NCI-H1092 (cell line): ENCODE measurements around the gene CD99.
"Not testable (repeated sequence)": the region's sequence is repeated elsewhere in the genome, so short reads cannot be mapped to it uniquely, and the experiment has no call there.

Source experiments
- DNase-seq: peaks from one replicate; lab custom pipeline; 2025; lab: John Stamatoyannopoulos, UW

The CD99 gene

DNA sequence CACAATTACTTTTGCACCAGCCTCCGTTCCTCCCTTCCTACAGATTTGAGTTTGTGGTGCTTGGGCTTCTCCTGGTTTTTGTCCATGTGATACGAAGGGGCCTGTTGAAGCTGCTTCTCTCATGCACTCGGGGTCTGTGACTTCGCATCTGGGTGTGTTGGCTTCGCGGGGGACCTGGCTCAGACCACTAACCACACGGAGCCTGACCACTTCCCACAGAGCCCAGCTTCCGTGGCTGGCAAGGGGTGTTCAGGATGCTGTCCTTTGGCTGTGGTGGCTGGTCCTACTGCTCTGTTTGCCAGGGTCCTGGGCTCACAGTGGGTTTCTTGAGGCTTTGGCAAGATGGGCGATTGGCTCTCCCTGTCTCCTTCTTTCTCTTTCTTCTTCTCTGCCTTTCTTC, 41.0 kb downstream of the CD99 start:
- no peak for DNase-seq

DNA sequence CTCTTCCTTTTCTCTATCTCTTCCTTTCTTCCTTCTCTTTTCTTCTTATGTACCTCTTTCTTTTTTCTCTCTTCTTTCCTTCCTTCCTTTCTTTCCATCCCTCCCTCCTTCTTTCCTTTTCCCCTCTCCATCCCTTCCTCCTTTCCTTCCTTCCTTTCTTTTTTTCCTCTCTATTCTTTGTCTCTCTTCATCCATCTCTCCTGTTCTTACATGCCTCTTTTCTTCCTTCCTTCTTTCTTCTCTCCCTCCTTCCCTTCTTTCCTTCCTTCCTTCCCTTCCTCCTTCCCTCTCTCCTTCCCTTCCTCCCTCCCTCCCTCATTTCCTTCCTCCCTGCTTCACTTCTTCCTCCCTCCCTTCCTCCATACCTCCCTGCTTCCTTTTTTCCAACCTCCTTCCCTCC, 41.6 kb downstream of the CD99 start:
- DNase-seq: no peak

DNA sequence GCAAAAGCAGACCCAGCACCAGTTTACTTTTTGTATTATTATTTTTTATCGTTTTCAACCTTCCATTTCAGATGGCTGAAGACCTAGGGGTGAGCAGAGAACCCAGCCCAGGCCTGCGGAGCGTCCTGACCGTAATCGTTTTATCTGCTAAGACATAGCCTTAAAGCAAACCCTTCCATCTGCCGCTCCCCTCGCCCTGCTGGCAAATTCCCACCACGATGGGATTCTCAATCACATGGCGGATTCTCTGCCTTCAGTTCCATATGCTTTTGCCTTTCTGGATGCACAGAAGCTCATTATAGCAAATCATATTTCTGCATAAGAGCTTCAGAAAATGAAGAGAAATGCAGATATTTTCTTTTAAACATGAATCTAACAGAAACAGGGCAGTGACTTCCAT, 42.2 kb downstream of the CD99 start:
- no peak for DNase-seq

DNA sequence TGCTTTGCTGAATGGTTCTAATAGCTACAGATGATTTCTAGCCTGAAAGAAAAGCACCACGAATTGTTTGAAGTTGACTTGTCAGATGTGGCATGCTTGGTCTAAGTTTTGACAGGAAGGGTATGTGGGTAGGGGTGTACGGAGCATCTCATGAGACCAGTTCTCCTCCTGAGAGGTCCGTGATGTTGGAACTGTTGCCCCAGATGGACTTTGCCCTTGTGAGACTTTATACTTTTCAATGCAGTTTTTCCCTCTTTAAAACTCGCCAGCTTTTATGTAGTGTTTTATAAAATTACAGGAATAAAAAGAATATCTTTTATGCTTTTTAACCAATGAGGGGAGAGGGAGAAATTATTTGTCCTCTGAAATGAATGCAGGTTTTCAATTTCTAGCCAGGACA, 44.2 kb downstream of the CD99 start:
- DNase-seq: no peak

DNA sequence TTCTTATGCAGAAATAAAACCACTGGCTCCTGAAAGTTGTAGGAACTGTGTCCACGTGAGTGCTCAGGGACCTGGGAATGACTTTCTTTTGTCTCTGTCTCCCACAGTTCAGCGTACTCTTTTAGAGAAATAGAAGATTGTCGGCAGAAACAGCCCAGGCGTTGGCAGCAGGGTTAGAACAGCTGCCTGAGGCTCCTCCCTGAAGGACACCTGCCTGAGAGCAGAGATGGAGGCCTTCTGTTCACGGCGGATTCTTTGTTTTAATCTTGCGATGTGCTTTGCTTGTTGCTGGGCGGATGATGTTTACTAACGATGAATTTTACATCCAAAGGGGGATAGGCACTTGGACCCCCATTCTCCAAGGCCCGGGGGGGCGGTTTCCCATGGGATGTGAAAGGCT, 49.6 kb downstream of the CD99 start:
- no peak for DNase-seq

DNA sequence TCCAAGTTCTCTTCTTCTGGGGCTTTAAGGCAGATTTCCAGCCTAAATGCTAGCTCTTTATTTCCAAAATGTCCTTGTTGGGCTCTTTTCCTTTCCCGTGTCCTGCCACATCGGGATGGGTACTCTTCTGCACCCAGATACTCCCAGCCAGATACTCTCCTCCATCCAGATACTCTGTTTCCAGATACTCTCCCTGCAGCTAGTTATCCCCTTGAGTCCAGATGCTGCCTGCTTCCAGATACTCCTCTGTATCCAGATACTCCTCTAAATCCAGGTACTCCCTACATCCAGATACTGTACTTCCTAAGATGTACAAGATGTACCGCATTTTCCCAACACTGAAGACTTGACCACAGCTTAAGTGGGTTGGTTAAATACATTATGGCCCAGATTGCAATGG, 50.3 kb downstream of the CD99 start:
- DNase-seq: no peak

DNA sequence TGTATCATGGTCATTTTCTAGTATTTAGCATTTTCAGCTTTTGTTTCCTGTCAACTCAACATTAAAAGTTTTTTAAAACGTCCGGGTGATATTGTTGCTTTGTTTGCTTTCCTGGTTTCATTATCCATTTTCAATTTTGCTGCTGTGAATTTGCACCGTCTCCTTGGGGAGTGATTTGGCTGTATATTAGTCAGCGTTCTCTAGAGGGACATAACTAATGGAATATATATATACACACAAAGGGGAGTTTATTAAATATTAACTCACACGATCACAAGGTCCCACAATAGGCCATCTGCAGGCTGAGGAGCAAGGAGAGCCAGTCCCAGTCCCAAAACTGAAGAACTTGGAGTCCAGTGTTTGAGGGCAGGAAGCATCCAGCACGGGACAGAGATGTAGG, 55.2 kb downstream of the CD99 start:
- not testable (repeated sequence) for DNase-seq

DNA sequence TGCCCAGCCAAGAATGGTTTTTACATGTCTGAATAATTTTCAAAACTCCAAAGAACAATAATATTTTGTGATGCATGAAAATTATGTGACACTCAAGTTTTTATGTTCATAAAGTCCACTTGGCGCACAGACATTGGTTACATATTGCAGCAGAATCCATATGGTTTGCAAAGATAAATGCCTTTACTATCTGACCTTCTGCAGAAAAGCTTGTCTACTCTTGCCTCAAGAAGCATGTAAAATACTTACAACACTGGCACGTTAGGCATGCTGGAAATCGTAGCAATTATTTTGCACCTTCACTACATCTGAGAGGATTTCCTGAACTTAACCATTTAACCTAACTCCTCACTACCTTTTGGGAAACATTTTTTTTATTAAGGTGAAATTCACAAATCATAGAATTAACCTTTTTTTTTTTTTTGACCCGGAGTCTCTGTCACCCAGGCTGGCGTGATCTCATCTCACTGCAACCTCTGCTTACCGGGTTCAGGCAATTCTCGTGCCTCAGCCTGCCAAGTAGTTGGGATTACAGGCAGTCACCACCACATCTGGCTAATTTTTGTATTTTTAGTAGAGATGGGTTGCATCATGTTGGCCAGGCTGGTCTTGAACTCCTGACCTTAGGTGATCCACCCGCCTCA, 57.2 kb downstream of the CD99 start:
- DNase-seq: no peak

DNA sequence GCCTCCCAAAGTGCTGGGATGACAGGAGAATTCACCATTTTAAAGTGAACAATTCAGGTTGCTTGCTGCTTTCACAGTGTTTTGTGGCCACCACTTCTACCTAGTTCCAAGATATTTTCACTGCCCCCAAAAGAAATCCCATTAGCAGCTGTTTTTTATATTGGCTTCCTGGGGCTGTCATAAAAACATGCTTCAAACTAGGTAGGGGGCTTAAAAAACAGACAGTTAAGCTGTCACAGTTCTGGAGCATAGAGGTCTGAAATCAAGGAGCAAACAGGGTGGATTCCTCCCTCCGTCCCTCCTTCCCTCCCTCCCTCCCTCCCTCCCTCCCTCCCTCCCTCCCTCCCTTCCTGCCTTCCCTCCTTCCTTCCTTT, 57.7 kb downstream of the CD99 start:
- DNase-seq: no peak

DNA sequence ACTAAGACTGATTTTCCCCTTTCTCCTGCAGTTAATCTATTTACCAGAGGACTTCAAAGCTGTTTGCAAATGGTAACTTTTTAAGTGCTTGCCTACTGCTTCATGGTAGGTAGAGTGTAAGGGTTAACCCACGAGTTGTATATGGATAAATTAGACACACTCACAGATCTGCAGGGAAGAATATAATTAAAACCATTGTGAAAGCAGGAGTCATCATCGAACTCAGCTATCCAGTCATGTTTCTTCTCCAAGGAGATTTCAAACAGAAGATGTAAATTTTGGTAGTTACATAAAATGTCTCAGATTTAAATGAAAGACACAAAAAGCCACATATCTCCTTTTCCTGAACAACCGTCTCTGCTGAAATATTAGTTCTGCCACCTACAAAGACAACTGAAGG, 60.2 kb downstream of the CD99 start:
- DNase-seq: no peak

DNA sequence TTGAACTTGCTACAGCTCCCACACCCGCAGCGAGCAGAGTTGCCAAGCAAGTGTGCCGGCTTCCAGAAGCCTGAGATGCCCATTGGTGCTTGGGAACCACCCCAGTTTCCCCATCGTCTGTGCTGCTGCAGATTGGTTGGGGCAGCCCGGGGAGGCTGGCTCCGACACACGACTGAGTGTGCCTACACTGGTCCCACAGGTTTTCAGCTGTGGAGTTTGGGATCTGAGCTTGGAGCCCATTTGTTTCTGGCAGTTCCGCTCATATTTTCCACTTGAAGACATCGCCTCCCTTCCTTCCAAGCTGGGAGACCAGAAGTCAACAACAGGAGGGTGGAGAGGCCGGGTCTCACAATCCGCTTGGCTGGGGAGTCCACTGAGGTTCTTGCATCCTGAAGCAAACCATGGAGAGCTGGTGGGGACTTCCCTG, 60.8 kb downstream of the CD99 start, which contains the start of gene XG:
TSS of gene XG (plus strand) at position 167 of the 427 bp plus-strand sequence. CDS start at position 402, 235 bp downstream.
- not testable (repeated sequence) for DNase-seq

DNA sequence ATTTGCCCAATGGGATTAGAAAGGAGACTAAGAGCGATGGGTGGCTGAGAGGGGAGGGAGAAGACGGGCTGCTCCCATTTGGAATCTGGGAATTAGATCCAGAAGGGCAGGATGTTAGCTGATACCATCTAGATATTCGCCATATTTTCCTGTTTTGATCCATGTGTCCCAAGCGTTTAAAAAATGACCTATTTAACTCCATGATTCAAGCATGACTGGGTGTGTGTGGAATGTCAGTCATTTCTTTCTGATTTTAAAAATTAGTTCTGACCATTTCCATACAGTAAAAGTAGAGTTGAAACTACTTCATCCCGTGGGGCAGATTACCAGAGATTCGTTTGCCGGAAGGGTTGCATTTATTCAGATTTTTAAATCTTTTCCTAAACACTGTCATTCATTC, 61.3 kb downstream of the CD99 start:
- not testable (repeated sequence) for DNase-seq

DNA sequence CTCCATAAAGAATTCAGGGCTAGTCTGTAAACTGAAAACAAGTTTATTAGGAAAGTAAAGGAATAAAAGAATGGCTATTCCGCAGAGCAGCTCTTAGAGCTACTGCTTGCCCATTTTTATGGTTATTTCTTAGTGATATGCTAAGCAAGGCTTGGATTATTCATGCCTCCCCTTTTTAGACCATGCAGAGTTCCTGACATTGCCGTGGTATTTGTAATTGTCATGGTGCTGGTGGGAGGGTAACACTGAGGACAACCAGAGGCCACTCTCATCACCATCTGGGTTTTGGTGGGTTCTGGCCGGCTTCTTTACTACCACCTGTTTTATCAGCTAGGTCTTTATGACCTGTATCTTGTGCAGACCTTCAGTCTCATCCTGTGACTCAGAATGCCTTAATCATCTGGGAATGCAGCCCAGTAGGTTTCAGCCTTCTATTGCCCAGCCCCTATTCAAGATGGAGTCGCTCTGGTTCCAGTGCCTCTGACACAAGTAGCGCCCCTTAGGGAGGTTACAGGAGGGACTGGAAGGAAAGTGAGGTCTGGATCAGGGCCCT, 64.1 kb downstream of the CD99 start:
- not testable (repeated sequence) for DNase-seq

DNA sequence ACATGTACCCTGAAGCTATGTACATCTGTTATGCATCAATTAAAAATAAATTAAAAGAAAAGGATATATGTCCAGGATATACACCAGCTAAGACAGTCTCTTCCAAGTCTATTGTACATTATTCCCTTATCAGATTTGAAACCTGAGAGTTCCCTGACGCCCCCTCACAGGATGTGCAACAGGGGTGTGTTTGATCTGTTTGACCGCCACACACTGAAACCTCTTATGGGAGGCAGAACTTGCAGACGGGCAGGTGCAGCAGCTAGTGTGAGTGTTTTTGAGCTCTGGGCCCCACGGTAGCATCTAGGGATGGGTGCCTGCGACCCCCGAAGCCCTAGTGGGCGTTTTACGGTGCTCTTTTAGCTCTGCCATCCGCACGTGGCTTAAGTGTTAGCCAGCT, 65.5 kb downstream of the CD99 start:
- no peak for DNase-seq

DNA sequence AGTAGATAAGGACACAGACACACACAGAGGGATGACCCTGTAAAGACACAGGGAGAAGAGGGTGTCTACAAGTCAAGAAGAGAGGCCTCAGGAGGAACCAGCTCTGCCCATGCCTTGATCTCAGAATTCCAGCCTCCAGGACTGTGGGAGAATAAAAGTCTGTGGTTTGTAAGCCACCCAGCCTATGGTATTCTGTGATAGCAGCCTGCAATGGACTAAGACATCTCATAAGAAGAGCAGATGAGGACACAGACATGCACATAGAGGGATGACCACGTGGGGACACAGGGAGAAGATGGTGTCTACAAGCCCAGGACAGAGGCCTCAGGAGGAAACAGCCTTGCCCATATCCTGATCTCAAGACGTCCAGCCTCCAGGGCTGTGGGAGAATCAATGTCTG, 70.2 kb downstream of the CD99 start:
- no peak for DNase-seq

DNA sequence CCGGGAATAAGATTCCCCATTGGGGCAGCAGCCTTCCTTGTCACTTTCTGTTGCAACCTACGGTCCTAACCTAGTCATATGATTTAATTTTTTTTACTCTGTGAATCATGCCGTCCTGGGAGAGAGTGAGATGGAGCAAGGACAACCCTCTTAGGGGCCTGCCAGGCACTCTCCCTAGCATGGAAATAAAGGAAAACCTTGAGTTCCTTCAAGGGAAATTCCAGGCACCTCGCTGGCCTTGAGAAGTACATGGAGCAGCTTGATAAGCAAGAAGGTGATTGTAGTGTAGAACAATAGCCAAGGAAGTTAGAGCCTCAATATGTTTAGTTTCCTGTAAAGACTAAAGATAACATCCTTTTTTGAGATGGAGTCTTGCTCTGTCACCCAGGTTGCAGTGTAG, 71.6 kb downstream of the CD99 start:
- not testable (repeated sequence) for DNase-seq

DNA sequence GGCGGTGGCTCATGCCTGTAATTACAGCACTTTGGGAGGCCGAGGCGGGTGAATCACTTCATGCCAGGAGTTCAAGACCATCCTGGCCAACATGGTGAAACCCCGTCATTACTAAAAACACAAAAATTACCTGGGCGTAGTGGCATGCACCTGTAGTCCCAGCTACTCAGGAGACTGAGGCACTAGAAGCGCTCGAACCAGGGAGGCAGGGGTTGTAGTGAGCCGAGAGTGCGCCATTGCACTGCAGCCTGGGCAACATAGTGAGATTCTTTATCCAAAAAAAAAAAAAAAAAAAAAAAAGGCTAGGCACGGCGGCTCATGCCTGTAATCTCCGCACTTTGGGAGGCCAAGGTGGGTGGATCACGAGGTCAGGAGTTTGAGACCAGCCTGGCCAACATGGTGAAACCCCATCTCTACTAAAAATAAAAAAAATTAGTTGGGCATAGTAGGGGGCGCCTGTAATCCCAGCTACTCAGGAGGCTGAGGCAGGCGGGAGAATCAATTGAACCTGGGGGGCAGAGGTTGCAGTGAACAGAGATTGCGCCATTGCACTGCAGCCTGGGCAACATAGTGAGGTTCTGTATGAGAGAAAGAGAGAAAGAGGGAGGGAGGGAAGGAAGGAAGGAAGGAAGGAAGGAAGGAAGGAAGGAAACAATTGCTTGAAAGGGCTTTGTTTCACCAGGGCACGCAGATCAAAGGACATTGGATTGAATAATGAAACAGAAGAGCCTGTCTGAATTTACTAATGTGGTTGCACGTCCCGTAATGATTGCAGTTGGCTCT, 73.9 kb downstream of the CD99 start:
- DNase-seq: not testable (repeated sequence)

DNA sequence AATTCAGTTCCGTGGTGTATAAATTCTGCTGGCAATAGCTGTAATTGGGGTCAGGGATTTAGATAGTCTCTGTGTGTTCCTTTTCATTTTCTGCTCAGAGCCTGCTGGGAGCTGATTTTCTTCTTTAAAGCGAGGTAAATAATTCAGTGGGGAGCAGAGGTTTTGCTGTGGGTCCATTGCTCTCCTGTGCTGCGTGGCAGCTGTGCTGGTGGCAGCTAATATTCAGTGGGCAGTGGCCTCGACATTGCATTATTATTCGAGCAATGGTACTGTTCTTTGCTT, 74.4 kb downstream of the CD99 start:
- no peak for DNase-seq

DNA sequence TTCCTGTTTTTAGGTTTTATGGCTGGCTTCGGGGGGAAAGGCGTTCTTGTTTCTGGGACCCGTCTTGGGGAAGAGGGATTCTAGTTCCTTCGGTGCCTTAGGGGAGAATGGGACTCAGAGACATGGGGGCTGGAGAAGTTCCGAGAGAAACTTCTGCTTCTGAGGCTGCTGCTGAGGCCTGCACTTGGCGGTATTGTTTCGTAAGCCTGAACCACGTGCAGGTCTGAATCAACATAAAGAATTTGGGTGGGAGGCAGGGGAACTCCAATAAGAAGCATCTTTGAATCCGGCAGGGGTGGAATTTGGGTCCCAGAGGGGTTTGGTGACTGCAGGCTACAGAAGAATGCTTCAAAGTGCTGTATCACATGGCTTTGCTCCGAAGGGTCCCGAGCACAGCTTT, 75.8 kb downstream of the CD99 start:
- DNase-seq: no peak

DNA sequence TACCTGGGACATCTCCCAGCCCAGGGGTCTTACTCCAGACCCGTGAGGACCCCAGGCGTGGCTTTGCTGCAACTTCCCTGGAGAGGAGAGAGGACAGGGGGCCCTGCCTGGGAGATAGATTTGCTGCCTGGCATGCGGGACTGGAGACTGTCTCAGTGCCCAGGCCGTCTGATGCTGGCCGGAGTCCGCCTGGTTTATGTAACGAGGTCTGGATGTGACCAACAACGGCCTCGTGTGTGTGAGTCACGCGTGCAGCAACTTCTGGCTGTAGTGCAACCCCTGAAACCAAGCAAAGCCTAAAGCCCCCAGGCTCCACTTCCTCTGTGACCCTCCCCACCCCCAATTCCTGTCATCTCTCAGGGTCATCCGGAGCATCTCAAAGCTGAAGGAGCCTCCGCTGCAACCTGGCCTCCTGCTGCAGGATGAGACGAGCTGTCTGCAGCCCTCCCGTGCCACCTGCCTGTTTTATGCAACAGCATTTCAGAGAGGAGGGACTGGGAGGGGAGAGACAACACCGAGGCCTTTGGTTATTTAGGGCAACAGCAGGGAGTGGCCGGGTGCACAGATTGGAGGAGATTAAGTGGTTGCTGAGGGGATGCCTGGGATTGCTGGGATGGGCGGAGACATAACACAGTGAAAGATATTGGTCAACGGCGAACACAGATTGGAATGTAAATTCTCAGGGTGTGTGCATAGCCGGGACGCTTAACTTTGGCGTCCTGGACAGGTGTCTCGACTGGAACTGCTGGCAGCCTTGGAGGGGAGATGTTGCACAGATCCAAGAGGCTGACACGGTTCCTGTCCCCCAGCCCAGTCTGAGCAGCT, 76.7 kb downstream of the CD99 start:
- DNase-seq: no peak

DNA sequence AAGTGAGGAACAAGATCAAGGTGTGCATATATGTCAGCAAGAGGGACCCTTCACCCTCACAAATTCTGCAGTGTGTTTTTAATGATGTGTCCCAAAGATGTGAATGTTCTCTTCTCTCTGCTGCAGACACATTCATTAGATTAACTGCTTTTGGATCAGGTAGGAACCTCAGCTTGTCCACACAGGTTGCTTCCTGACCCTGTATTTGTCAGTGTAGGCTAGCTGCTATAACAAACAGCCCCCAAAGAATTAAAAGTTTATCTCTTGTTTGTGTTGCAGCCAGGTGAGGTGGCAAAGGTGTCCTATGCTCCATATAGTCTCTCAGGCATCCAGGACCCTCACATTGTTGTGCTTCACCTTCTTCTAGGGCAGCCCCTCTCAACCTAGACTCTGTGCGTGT, 78.5 kb downstream of the CD99 start:
- no peak for DNase-seq

DNA sequence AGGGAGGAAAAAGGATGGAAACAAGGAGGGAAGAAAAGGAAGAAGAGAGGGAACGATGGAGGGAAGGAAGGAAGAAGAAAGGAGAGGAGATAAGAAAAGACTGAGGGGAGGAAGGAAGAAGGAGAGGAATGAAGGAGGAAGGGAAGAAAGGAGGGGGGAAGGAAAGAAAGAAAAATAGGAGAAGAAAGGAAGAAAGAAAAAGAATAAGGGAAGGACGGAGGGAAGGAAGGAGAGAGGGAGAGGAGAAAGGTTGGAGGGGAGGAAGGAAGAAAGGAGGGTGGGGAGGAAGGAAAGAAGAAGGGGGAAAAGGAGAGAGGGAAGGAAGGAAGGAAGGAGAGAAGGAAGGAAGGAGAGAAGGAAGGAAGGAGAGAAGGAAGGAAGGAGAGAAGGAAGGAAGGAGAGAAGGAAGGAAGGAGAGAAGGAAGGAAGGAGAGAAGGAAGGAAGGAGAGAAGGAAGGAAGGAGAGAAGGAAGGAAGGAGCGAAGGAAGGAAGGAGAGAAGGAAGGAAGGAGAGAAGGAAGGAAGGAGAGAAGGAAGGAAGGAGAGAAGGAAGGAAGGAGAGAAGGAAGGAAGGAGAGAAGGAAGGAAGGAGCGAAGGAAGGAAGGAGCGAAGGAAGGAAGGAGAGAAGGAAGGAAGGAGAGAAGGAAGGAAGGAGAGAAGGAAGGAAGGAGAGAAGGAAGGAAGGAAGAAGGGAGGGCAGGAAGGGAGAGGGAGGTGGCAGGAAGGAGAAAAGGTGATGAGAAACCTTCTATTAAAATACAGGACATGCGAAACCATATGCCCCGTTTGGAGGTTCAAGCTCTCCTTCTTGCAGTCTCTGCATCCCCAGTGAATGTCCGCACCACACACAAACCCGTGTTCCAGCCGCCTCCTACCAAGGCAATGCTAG, 82.3 kb downstream of the CD99 start:
- not testable (repeated sequence) for DNase-seq
